ENCODE measurements around the gene A4GALT.

GRCh38 chr22:42752230-42752746 is 31.6 kb upstream of the A4GALT start:
- TF ChIP-seq TARDBP (IDR thresholded peaks at IDR 0.05) (no peak), BHLHE40 (IDR thresholded peaks at IDR 0.05; ENCODE audit: borderline replicate concordance) (no peak), SP1 (IDR thresholded peaks at IDR 0.05) (no peak), FOXA1 (IDR thresholded peaks at IDR 0.05) (no peak), FOXM1 (IDR thresholded peaks at IDR 0.05; ENCODE audit: borderline replicate concordance) (no peak), HDGF (IDR thresholded peaks at IDR 0.05; ENCODE audit: borderline replicate concordance) (no peak), FOXK2 (IDR thresholded peaks at IDR 0.05) (no peak), LEF1 (IDR thresholded peaks at IDR 0.05; ENCODE audit: borderline replicate concordance) (no peak), NFRKB (IDR thresholded peaks at IDR 0.05) (no peak), ELF4 (IDR thresholded peaks at IDR 0.05) (no peak), SUZ12 (IDR thresholded peaks at IDR 0.05) (no peak), ZNF384 (IDR thresholded peaks at IDR 0.05) (no peak), CTBP1 (IDR thresholded peaks at IDR 0.05; ENCODE audit: borderline replicate concordance) (no peak)

Data from HEK293T (cell line).